ENCODE measurements around the gene CACNA1I. TPM values are rescaled to one million over a fixed set of nuclear protein-coding genes. Genes with fewer than 3 reads are reported as not detected.

CACNA1I gene
- total RNA-seq, 3 donors from 2014 or later (not counting 1 experiment from before 2014, with no cell fraction given), result 0.05 to 0.83 (median 0.72) TPM

GRCh38 chr22:39569066-39569465, 1.5 kb upstream of the CACNA1I start:
- Histone ChIP-seq H3K4me3 (ENCODE audit: low read length) (no peak overlapping the region), H3K36me3 (ENCODE audit: control insufficient read depth, insufficient read depth, low read length) (no peaks in the 10 kb centered on the region), H3K9me3 (ENCODE audit: control insufficient read depth, insufficient read depth, low read length) (no peaks in the 10 kb centered on the region), H3K27ac (ENCODE audit: low read length) (no peak overlapping the region), H3K27me3 (ENCODE audit: control insufficient read depth, insufficient read depth, low read length) (no peaks in the 10 kb centered on the region), H3K4me1 (ENCODE audit: control insufficient read depth, insufficient read depth, low read length) (peaks cover 15% of the 10 kb centered on the region)
- WGBS (ENCODE audit: insufficient coverage), result 95% methylated on average over 7 of the region's 7 CpGs
- intact Hi-C loops (cut with micrococcal nuclease), result no loop called here
- no peak overlapping the region for H3K27ac Mint-ChIP-seq
- no peaks in the 10 kb centered on the region for H3K27me3 Mint-ChIP-seq (ENCODE audit: low read depth in 2 of 2)
- peaks cover 0 to 25% of the 10 kb centered on the region in 2 donors for H3K4me1 Mint-ChIP-seq
- DNase-seq (no peak), ATAC-seq (no peak)
- H3K36me3 Mint-ChIP-seq, result no peaks in the 10 kb centered on the region
- no peak for TF ChIP-seq CTCF (IDR thresholded peaks at IDR 0.05)
- H3K4me3 Mint-ChIP-seq, result no peak overlapping the region
- peaks cover 7% of the 10 kb centered on the region in 2 donors for H3K9me3 Mint-ChIP-seq

- Histone ChIP-seq H3K4me1 (ENCODE audit: control insufficient read depth, insufficient read depth, low read length) (peaks cover 15% of the 10 kb centered on the region), H3K4me3 (ENCODE audit: low read length) (no peak overlapping the region), H3K9me3 (ENCODE audit: control insufficient read depth, insufficient read depth, low read length) (no peaks in the 10 kb centered on the region), H3K36me3 (ENCODE audit: control insufficient read depth, insufficient read depth, low read length) (no peaks in the 10 kb centered on the region), H3K27me3 (ENCODE audit: control insufficient read depth, insufficient read depth, low read length) (no peaks in the 10 kb centered on the region), H3K27ac (ENCODE audit: low read length) (no peak overlapping the region)
- peaks cover 6 to 7% of the 10 kb centered on the region in 2 donors for H3K9me3 Mint-ChIP-seq
- TF ChIP-seq CTCF (IDR thresholded peaks at IDR 0.05), result no peak
- no peak overlapping the region for H3K4me3 Mint-ChIP-seq
- ATAC-seq (no peak), DNase-seq (no peak)
- H3K36me3 Mint-ChIP-seq, result no peaks in the 10 kb centered on the region
- intact Hi-C loops (cut with micrococcal nuclease), result no loop called here
- no peak overlapping the region for H3K27ac Mint-ChIP-seq
- peaks cover 0 to 24% of the 10 kb centered on the region in 2 donors for H3K4me1 Mint-ChIP-seq
- H3K27me3 Mint-ChIP-seq (ENCODE audit: low read depth in 2 of 2), result no peaks in the 10 kb centered on the region
- 83% methylated on average over 2 of the region's 3 CpGs for WGBS (ENCODE audit: insufficient coverage)
Measured at GRCh38 chr22:39570226-39570625, 327 bp upstream of the CACNA1I start.

- no peak overlapping the region for H3K27ac ChIP-seq (ENCODE audit: low read length)
- Mint-ChIP-seq H3K4me1 (peaks cover 0 to 15% of the 10 kb centered on the region in 2 donors), H3K4me3 (no peak overlapping the region), H3K27ac (no peak overlapping the region), H3K9me3 (no peaks in the 10 kb centered on the region), H3K27me3 (ENCODE audit: low read depth in 2 of 2) (no peaks in the 10 kb centered on the region), H3K36me3 (no peaks in the 10 kb centered on the region)
- no peak for DNase-seq
- H3K9me3 ChIP-seq (ENCODE audit: control insufficient read depth, insufficient read depth, low read length), result no peaks in the 10 kb centered on the region
- 61% methylated on average over 1 of the region's 1 CpG for WGBS (ENCODE audit: insufficient coverage)
- intact Hi-C loops (cut with micrococcal nuclease), result no loop called here
- no peak overlapping the region for H3K4me3 ChIP-seq (ENCODE audit: low read length)
- no peaks in the 10 kb centered on the region for H3K36me3 ChIP-seq (ENCODE audit: control insufficient read depth, insufficient read depth, low read length)
- no peak for TF ChIP-seq CTCF (IDR thresholded peaks at IDR 0.05)
- ATAC-seq, result no peak
- H3K27me3 ChIP-seq (ENCODE audit: control insufficient read depth, insufficient read depth, low read length), result no peaks in the 10 kb centered on the region
- H3K4me1 ChIP-seq (ENCODE audit: control insufficient read depth, insufficient read depth, low read length), result peaks cover 15% of the 10 kb centered on the region
Measured at GRCh38 chr22:39571538-39571937, 985 bp downstream of the CACNA1I start.

Data from natural killer cell (primary cell).